ENCODE data around the gene LAMA5. TPM values are rescaled to one million over a fixed set of nuclear protein-coding genes. Genes with fewer than 3 reads are reported as not detected.

Gene LAMA5
- total RNA-seq, 2 donors from 2014 or later, result 131 to 183 TPM

DNA sequence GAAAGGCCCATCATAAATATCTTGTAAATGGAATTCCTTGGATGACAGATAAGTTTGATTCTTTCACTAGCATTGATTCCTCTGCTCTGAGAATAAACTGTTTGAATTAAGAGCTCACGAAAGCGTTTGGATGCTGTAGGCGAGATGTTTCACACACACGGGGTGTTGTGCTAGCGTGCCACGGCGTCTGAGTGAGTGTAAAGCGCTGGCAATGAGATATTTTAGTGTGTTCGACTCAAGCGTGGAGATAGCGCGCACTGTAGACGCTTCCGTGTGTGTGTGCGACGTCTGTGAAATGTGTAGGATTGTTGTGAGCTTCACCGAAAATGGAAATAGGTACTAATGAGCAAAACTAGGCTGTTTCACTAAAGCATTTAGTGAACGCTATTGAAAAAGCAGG is 93.7 kb downstream of the LAMA5 start:
- intact Hi-C loops (cut with DNase I), result no loop called here
- DNase-seq (ENCODE audit: low spot score), result no peak

DNA sequence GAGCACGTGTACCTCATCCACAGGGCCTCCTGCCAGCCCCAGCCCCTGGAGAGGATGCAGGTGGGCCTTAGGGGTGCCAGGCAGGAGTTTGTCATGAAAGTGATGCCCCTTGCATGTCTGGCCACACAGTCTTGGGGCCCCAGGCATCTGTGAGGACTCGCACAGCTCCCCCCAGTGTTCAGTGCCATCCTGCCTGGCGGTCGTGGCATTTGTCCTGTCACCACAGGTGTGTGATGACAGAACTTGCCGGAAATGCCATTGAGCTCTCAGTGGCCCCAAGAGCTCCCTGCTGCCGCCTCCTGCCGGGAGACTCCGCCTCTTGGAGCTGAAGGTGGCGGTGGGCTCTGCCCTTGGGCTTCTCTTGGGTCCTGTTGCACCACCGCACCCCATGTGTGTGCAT is 94.9 kb downstream of the LAMA5 start:
- intact Hi-C loops (cut with DNase I), result no loop called here

DNA sequence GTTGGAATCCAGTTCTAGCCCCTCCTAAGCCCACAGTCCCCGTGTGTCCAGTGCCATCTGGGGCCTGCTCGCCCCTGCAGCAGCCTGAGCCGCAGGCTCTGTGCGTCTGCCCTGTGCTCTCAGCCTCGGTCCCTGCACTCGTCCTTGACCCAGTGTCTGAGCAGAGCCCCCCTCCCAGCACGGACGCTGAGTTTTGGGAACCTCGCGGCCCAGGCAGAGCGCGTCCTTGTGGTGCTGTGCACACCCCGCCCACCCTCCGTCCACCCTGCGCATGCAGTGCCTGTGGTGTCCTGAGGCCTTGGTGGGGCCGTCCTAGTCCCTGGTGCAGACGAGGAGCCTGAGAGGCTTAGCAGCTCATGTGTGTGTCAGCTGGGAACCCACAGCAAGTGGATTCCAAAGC is 97.2 kb downstream of the LAMA5 start:
- DNase-seq (ENCODE audit: low spot score), result no peak
- intact Hi-C loops (cut with DNase I), result no loop called here

More for the DNA sequence above, 94.9 kb downstream of the LAMA5 start:
- no peak for DNase-seq (ENCODE audit: low spot score)

DNA sequence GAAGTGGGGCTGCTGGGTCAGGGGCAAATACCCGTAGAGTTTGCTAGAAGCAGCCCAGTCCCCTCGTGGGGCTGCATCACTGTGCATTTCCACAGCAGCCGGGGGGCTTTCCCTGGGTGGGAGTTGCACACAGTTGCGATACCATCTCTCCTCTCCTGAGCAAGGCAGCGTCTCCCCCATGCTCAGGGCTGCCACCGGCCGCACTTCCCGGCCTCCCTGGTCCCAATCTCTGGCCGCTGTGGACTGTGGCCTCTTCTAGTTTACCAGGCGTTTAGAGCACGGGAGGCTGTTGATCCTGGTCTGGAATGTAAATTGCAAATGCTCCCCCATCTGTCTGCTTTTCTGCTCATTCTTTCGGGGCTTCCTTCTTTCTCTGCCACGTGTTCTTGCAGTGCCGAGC is 97.7 kb downstream of the LAMA5 start:
- intact Hi-C loops (cut with DNase I), result no loop called here
- DNase-seq (ENCODE audit: low spot score), result no peak

DNA sequence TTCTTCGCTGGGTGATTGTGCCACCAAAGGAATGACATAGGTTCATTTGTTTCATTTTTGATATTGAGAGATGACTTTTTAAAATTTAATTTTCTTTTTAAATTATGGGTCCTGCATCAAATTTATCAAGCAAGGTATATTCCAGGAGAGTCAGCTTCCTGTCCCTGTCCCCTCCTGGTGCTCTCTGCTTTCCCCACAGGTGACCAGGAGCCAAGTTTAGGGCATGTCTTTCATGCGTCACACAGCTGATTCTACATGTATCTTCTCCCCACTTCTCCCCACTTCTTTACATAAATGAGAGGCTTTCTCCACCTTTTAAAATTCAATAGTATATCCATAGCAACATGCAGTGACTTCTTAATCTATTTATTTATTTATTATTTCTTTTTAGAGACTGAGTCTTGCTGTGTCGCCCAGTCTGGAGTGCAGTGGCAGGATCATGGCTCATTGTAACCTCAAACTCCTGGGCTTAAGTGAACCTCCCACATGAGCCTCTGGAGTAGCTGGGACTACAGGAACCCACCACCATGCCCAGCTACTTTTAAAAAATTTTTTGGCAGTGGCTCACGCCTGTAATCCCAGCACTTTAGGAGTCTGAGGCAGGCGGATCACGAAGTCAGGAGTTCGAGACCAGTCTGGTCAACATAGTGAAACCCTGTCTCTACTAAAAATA is 98.7 kb downstream of the LAMA5 start:
- intact Hi-C loops (cut with DNase I), result no loop called here
- DNase-seq (ENCODE audit: low spot score), result no peak

DNA sequence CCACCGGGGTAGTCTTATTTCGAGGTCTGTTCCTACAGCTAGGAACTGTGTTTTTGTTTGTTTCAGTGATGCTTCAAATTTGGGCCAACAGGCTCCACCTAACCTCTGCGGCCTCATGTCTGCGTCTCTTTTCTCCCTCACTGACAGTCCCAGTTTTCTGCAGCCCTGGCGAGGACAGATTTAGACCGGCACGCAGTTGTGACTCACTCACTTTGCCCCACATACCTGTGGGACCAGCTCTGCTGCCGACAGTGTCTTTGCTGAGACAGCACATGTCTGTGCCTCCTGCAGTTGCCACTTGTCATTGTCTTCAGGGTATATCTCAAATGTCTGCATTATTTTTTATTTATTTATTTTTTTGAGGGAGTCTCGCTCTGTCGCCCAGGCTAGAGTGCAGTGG is 99.6 kb downstream of the LAMA5 start:
- DNase-seq (ENCODE audit: low spot score), result no peak
- intact Hi-C loops (cut with DNase I), result no loop called here

DNA sequence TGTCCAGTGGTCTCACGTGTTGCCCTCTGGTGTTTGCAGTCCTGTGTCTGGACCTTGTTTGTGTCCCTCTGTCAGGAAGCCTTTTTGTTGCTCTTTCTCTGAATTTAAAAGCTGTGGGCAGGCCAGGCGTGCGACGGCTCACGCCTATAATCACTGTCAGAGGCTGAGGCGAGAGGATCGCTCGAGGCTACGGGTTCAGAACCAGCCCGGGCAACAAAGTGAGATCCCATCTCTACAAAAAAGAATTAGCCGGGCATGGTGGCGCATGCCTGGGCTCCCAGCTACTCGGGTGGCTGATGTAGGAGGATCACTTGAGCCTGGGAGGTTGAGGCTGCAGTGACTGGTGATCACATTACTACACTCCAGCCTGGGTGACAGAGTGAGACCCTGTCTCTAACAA is 100.3 kb downstream of the LAMA5 start:
- intact Hi-C loops (cut with DNase I), result no loop called here
- DNase-seq (ENCODE audit: low spot score), result no peak

DNA sequence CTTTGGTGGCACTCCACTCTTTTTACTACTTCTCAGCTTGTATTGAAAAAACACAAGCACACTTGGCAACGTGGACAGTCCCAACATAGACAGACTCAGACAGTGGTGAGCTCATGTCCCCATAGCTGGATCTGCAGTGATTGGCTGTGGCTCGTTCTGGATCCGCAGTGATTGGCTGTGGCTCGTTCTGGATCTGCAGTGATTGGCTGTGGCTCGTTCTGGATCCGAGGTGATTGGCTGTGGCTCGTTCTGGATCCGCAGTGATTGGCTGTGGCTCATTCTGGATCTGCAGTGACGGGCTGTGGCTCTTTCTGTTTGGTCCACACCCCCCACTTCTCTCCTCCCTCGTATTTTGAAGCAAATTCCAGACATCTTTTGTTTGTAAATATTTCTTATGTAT is 100.8 kb downstream of the LAMA5 start:
- intact Hi-C loops (cut with DNase I), result no loop called here

DNA sequence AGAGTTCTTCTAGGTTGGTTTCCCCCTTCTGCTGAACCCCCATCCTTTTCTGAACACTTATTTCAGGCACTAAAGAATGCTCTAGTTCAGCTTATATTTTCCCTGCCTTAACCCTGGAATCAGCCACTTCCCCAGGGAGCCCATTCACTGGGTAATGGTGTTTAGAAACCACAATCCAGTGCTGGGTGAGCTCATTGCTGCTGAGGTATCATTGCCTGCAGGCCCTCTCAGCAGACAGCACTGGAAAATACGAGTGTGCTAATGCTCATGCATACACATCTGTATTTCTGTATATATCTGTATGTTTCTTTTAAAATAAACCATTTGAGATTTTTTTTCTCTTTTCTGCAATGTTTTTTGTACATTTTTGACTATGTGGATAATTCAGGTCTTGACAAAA is 101.7 kb downstream of the LAMA5 start:
- intact Hi-C loops (cut with DNase I), result no loop called here
- no peak for DNase-seq (ENCODE audit: low spot score)

More for the DNA sequence above, 100.8 kb downstream of the LAMA5 start:
- no peak for DNase-seq (ENCODE audit: low spot score)

DNA sequence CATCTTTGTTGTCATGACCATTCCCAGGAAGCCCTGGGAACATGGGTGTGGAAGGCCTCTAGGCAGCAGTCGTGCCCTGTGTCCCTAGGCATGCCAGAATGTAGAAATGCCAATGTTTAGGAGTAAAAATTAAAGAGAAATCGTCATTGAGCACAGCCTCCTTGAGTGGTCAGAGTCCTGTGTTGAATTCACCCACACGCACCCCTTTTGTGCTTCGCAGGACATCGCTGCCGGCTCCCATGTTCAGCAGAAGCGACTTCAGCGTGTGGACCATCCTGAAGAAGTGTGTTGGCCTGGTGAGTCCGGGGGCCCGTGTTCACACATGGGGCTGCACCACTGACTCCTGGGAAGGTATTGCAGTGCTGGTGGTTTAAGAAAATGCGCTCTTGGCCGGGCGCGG is 103.7 kb downstream of the LAMA5 start:
- DNase-seq (ENCODE audit: low spot score), result no peak
- intact Hi-C loops (cut with DNase I), result no loop called here

DNA sequence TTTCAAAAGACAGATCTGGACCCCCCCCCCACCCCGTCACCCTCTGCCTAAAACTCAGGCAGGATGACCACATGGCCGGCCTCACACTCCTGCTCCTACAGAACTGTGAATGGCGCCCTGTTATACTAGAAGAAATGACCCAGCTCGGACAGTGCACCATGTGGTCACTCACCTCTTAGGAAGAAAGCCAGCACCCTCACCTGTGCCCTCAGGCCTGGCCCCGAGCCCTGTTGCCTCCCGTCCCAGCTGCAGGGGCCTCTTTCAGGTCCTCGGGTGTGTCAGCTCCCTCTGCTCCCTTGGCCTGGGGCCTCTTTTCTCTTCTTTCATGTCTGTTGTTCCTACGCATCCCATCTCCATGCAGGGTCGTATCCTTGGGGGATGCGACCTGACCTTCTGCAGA is 105.0 kb downstream of the LAMA5 start:
- DNase-seq (ENCODE audit: low spot score), result no peak
- intact Hi-C loops (cut with DNase I), result no loop called here

DNA sequence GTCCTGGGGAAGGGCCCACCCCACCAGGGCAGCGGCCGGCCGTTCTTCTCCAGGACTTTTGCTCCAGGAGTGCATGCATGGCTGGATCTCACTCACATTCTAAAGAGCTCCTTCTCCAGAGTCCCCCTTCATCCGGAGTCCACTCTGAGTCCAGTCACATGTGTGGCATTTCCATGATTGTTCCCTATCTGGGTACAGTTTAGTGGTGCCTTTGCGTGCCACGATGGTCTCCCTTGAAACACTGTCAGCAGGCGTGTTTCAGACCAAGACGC is 107.9 kb downstream of the LAMA5 start:
- intact Hi-C loops (cut with DNase I), result no loop called here
- DNase-seq (ENCODE audit: low spot score), result no peak

Small RNA genes within 50 kb of the gene (microRNA-seq; reads per million reads assigned to microRNA genes)
- 0 to 0.65 reads per million in 2 donors for gene MIR4758 (ENCODE audit: borderline microRNAs expressed in 2 of 2)

Other genes starting within 250 kb of the LAMA5 start
- 10 to 100 TPM; 24.4 to 26.3 TPM for gene LSM14B, start 244.8 kb downstream of the LAMA5 start, total RNA-seq
- 100 to 1,000 TPM; 179 to 194 TPM for gene PSMA7, start 223.9 kb downstream of the LAMA5 start, total RNA-seq
- 10 to 100 TPM in 1 of 2 donors, 1 to 10 TPM in 1; 9.7 to 10.3 TPM for gene SS18L1, start 223.5 kb downstream of the LAMA5 start, total RNA-seq
- 10 to 100 TPM; 19.8 to 23.8 TPM for gene MTG2, start 184.3 kb downstream of the LAMA5 start, total RNA-seq
- not detected for gene HRH3, start 147.0 kb downstream of the LAMA5 start, total RNA-seq
- 10 to 100 TPM; 31.8 to 34.7 TPM for gene OSBPL2, start 128.8 kb downstream of the LAMA5 start, total RNA-seq
- gene ADRM1, start 64.3 kb downstream of the LAMA5 start, total RNA-seq, result 10 to 100 TPM; 60.9 to 70.3 TPM
- 1,000 to 10,000 TPM; 1,227 to 1,253 TPM for gene RPS21, start 19.8 kb upstream of the LAMA5 start, total RNA-seq
- 1 to 10 TPM; 3.4 to 3.8 TPM for gene CABLES2, start 40.0 kb upstream of the LAMA5 start, total RNA-seq
- not detected for gene RBBP8NL, start 60.2 kb upstream of the LAMA5 start, total RNA-seq
- 1 to 10 TPM; 3.8 to 6.8 TPM for gene GATA5, start 108.7 kb upstream of the LAMA5 start, total RNA-seq

All from posterior vena cava (tissue), 2 donors.